Left ventricle myocardium inferior (tissue), 1 donor: ENCODE results near the gene MAP1B. TPM values are rescaled to one million over a fixed set of nuclear protein-coding genes. Genes with fewer than 3 reads are reported as not detected.
"Not testable (repeated sequence)": the region's sequence is repeated elsewhere in the genome, so short reads cannot be mapped to it uniquely, and the experiment has no call there.

Source experiments
- DNase-seq: peaks from one replicate; pipeline ENCODE4 v3.0.0-alpha.2; 2020
- H3K27ac ChIP-seq: fragments of 200-600 bp; replicated peaks from 2 replicates; pipeline ENCODE4 v1.8.0; 2021
- H3K27me3 ChIP-seq: fragments of 200-600 bp; 2 replicates; pipeline ENCODE4 v1.8.0; 2021; ENCODE audit warnings: low read depth
- H3K36me3 ChIP-seq: fragments of 200-600 bp; 2 replicates; pipeline ENCODE4 v1.8.0; 2021
- H3K4me1 ChIP-seq: fragments of 200-600 bp; 2 replicates; pipeline ENCODE4 v1.8.0; 2021
- H3K4me3 ChIP-seq: fragments of 200-600 bp; 2 replicates; pipeline ENCODE4 v1.8.0; 2021; ENCODE audit warnings: mild to moderate bottlenecking, moderate library complexity
- H3K9me3 ChIP-seq: fragments of 200-600 bp; replicated peaks from 2 replicates; pipeline ENCODE4 v1.8.0; 2021
- CTCF ChIP-seq: fragments of 200-600 bp; IDR thresholded peaks from 2 replicates; pipeline ENCODE4 v1.8.0; 2021; ENCODE audit warnings: antibody characterized with exemption, mild to moderate bottlenecking, borderline replicate concordance
- intact Hi-C: fragments of 100-400 bp; cut with micrococcal nuclease; formaldehyde crosslinking; loops from one replicate; pipeline ENCODE4 v1.11.0; 2022
- total RNA-seq: library from RNA; stranded (reverse); fragmentation: NEBNext Ultra II Directional; extraction: Animal tissue kit (Norgen Biotek cat#: 25700); gene quantifications from one replicate; pipeline ENCODE4 v1.2.1, GENCODE V29; 2021
- donor health status: DM: no; HTN: yes; CAD: no; lungs with severe emphysema.

MAP1B gene
- total RNA-seq, 1 donor from 2014 or later, result 73.2 TPM

- intact Hi-C loops, result no loop called here
Observed at GRCh38 chr5:72167804-72168203, 60.5 kb downstream of the MAP1B start.

DNA sequence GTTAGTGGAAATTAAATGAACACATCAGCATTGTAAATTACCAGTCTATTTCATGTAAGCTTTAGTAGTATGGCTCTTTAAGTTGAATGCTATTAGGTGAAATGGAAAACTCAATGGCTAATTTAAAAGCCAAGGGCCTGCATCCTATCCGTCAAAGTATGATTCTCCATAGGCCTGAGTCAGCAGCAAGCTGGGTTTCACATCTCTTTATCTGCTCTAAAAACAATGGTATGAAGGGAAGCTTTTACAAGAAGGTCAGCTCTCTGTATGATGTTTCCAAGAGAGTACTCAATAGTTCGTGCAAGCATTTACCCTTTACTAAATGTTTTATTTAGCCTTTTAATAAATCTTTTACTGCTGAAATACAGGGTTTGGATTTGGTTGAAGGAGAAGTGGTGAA is 62.8 kb downstream of the MAP1B start:
- no peak overlapping the region for H3K4me3 ChIP-seq
- no peak overlapping the region for H3K27ac ChIP-seq
- no peaks in the 10 kb centered on the region for H3K36me3 ChIP-seq
- H3K27me3 ChIP-seq, result no peaks in the 10 kb centered on the region
- intact Hi-C loops, result no loop called here
- no peak for DNase-seq
- no peak for TF ChIP-seq CTCF
- peaks cover 35% of the 10 kb centered on the region for H3K4me1 ChIP-seq
- no peaks in the 10 kb centered on the region for H3K9me3 ChIP-seq

More at GRCh38 chr5:72167804-72168203, 60.5 kb downstream of the MAP1B start:
- TF ChIP-seq CTCF, result no peak
- Histone ChIP-seq H3K4me3 (no peak overlapping the region), H3K9me3 (no peaks in the 10 kb centered on the region), H3K27ac (peak overlapping the region; percentile 71), H3K36me3 (no peaks in the 10 kb centered on the region), H3K4me1 (peaks cover 46% of the 10 kb centered on the region), H3K27me3 (no peaks in the 10 kb centered on the region)
- DNase-seq, result peak; percentile 39

DNA sequence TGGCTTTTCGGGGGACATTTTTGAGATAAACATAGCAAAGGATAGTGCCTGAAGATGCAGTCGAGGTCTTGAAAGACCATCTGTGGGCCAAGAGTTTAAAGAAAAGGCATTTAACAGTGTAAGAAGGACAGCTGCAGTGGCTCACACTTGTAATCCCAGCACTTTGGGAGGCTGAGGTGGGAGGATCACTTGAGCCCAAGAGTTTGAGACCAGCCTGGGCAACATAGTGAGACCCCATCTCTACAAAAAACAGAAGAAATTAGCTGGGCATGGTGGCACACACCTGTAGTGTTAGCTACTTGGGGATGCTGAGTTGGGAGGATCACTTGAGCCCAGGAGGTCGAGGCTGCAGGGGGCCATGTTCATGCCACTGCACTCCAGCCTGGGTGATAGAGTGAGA is 63.9 kb downstream of the MAP1B start:
- intact Hi-C loops, H3K27me3 ChIP-seq, DNase-seq, H3K4me3 ChIP-seq, H3K9me3 ChIP-seq, H3K36me3 ChIP-seq: not testable (repeated sequence)
- Histone ChIP-seq H3K27ac (peak overlapping the region; percentile 43), H3K4me1 (peaks cover 25% of the 10 kb centered on the region)

GRCh38 chr5:72171667-72172066 is 64.4 kb downstream of the MAP1B start:
- H3K4me3 ChIP-seq, result no peak overlapping the region
- H3K27me3 ChIP-seq, result no peaks in the 10 kb centered on the region
- intact Hi-C loops, result no loop called here
- TF ChIP-seq CTCF, result no peak
- peak; percentile 37 for DNase-seq
- peaks cover 20% of the 10 kb centered on the region for H3K4me1 ChIP-seq
- no peaks in the 10 kb centered on the region for H3K36me3 ChIP-seq
- H3K9me3 ChIP-seq, result no peaks in the 10 kb centered on the region
- peak overlapping the region; percentile 43 for H3K27ac ChIP-seq

GRCh38 chr5:72172786-72173185 is 65.5 kb downstream of the MAP1B start:
- no peak for DNase-seq

DNA sequence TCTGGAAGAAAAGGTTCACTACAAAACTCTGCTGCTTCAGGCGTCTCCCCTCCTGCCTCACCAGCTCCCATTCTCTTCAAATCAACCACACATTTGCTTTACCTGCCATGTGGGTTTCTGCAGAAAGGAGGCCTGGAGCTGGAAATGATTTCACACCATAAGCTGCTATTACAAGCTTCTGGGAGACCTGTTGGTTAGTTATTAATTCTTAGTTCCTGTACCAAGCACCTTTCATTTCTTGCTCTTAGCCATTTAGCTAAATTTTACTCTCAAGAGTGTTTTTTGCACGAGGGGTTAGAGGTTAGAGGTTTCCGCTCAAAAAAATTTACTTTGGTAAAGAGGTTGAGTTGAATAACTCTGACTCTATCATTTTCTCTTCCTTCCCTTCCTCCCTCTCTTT is 70.3 kb downstream of the MAP1B start:
- Histone ChIP-seq H3K36me3 (no peaks in the 10 kb centered on the region), H3K4me1 (peaks cover 8% of the 10 kb centered on the region), H3K4me3 (no peak overlapping the region), H3K27ac (no peak overlapping the region), H3K27me3 (no peaks in the 10 kb centered on the region), H3K9me3 (no peaks in the 10 kb centered on the region)
- intact Hi-C loops, result no loop called here
- TF ChIP-seq CTCF, result no peak
- no peak for DNase-seq

More at GRCh38 chr5:72172786-72173185, 65.5 kb downstream of the MAP1B start:
- Histone ChIP-seq H3K4me1 (peaks cover 9% of the 10 kb centered on the region), H3K27me3 (no peaks in the 10 kb centered on the region), H3K9me3 (no peaks in the 10 kb centered on the region), H3K27ac (no peak overlapping the region), H3K4me3 (no peak overlapping the region), H3K36me3 (no peaks in the 10 kb centered on the region)
- intact Hi-C loops, result no loop called here
- no peak for TF ChIP-seq CTCF
